ENCODE measurements around the gene GJB2. TPM values are rescaled to one million over a fixed set of nuclear protein-coding genes. Genes with fewer than 3 reads are reported as not detected.

GJB2 gene
- total and polyA plus RNA-seq, 2 of the 8 experiments (the other 6 are each of a cell fraction or from before 2014, with no cell fraction given): 0.20 to 0.21 TPM

- Histone ChIP-seq H3K4me1 (replicated peaks in 1 of 4; ENCODE audit: control insufficient read depth in 3 of 4, insufficient read depth in 4 of 4, low read length in 3 of 4) (no peaks in the 10 kb centered on the region), H3K9me3 (ENCODE audit: insufficient read depth in 2 of 2, low read depth in 1 of 2, low read length in 1 of 2) (no peaks in the 10 kb centered on the region), H3K4ac (replicated peaks; ENCODE audit: insufficient read length, low read depth, low read length) (no peak overlapping the region), H3K79me2 (ENCODE audit: control insufficient read depth in 1 of 2, insufficient read depth in 2 of 2, low read length in 2 of 2) (no peaks in the 10 kb centered on the region), H2BK20ac (ENCODE audit: low read length) (no peak overlapping the region), H3K79me1 (ENCODE audit: low read depth, low read length) (no peaks in the 10 kb centered on the region), H3K23ac (ENCODE audit: insufficient read length) (no peak overlapping the region), H3K56ac (replicated peaks; ENCODE audit: insufficient read length, low read depth, low read length) (no peak overlapping the region), H2BK12ac (ENCODE audit: low read depth, low read length) (no peak overlapping the region), H3K18ac (ENCODE audit: extremely low read depth, low read length) (no peak overlapping the region), H4K5ac (ENCODE audit: insufficient read length, low read depth, low read length) (no peak overlapping the region), H3K14ac (ENCODE audit: insufficient read length) (no peak overlapping the region), H3K27me3 (replicated peaks in 1 of 4; ENCODE audit: control insufficient read depth in 3 of 4, extremely low read depth in 1 of 4, insufficient read depth in 3 of 4, low read length in 3 of 4) (peaks cover 6 to 18% (median 18%) of the 10 kb centered on the region in 4 experiments), H2AFZ (ENCODE audit: low read length) (no peak overlapping the region), H3K27ac (ENCODE audit: low read depth, low read length) (no peak overlapping the region), H3K4me3 (ENCODE audit: extremely low read depth in 1 of 4, insufficient read depth in 2 of 4, low read depth in 3 of 4, low read length in 4 of 4) (no peak overlapping the region), H2BK5ac (ENCODE audit: low read depth, low read length) (no peak overlapping the region), H3K23me2 (ENCODE audit: low read depth, low read length) (no peaks in the 10 kb centered on the region), H4K91ac (replicated peaks; ENCODE audit: insufficient read length, low read length) (no peak overlapping the region), H2AK5ac (ENCODE audit: low read depth, low read length) (no peak overlapping the region), H4K20me1 (replicated peaks in 1 of 2; ENCODE audit: control insufficient read depth in 1 of 2, insufficient read depth in 2 of 2, low read length in 2 of 2) (no peaks in the 10 kb centered on the region), H3K4me2 (ENCODE audit: insufficient read depth in 1 of 2, low read depth in 2 of 2, low read length in 2 of 2) (no peak overlapping the region), H3K36me3 (ENCODE audit: control insufficient read depth in 2 of 4, insufficient read depth in 4 of 4, low read length in 3 of 4) (no peaks in the 10 kb centered on the region), H2BK15ac (ENCODE audit: low read length) (no peak overlapping the region), H4K8ac (ENCODE audit: extremely low read depth, insufficient read depth, low read length) (no peak overlapping the region), H2BK120ac (replicated peaks; ENCODE audit: low read depth, low read length) (no peak overlapping the region), H3K9ac (replicated peaks in 1 of 4; ENCODE audit: extremely low read depth in 1 of 4, low read depth in 3 of 4, low read length in 3 of 4) (no peak overlapping the region)
- no peak for FAIRE-seq
- WGBS, 2 experiments (ENCODE audit: extremely low coverage in 1 of 2, insufficient coverage in 1 of 2, insufficient read length in 1 of 2, insufficient replicate concordance in 2 of 2, low coverage in 1 of 2, low lambda C conversion rate in 2 of 2, missing lambda C conversion rate in 1 of 2): 71% methylated on average over 12 of the region's 12 CpGs; no CpG with 5 or more reads in 1 of the 2 experiments
- ChIA-PET POLR2A (ENCODE audit: partially characterized antibody) (no interaction called here), CTCF (ENCODE audit: partially characterized antibody) (interaction anchor here (0.6 to 2.2 kb wide), 6 partner anchors 9 to 304 kb away, joined by 4 to 8 read pairs (median 5); partner anchors contain the start of gene GJA3)
- DNase-seq (ENCODE audit: low read depth in 1 of 2, low spot score in 2 of 2): no peak
- TF ChIP-seq BCL11A (IDR thresholded peaks at IDR 0.05; ENCODE audit: low read depth in 2 of 2, low read length in 2 of 2): no peak
- TF ChIP-seq SP1 (IDR thresholded peaks at IDR 0.05; ENCODE audit: low read depth, low read length): no peak
- no peak for TF ChIP-seq CEBPB (IDR thresholded peaks at IDR 0.05; ENCODE audit: low read depth, low read length)
- TF ChIP-seq, protein P1, sequence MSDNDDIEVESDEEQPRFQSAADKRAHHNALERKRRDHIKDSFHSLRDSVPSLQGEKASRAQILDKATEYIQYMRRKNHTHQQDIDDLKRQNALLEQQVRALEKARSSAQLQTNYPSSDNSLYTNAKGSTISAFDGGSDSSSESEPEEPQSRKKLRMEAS (IDR thresholded peaks at IDR 0.05): no peak
- no peak for TF ChIP-seq PHF8 (conservative IDR thresholded peaks at IDR 0.05; ENCODE audit: low read depth, low read length)
- TF ChIP-seq GTF2F1 (IDR thresholded peaks at IDR 0.05; ENCODE audit: borderline replicate concordance, low read depth, low read length): no peak
- TF ChIP-seq KDM4A (IDR thresholded peaks at IDR 0.05; ENCODE audit: low read depth, low read length, severe bottlenecking): no peak
- TF ChIP-seq SUZ12 (IDR thresholded peaks at IDR 0.05; ENCODE audit: low read length): no peak
- no peak for TF ChIP-seq CHD2 (IDR thresholded peaks at IDR 0.05; ENCODE audit: low read length)
- no peak for TF ChIP-seq ATF3 (IDR thresholded peaks at IDR 0.05; ENCODE audit: insufficient read depth, low read depth, low read length)
- TF ChIP-seq SIX5 (IDR thresholded peaks at IDR 0.05; ENCODE audit: low read depth, low read length): no peak
- no peak for TF ChIP-seq KDM5A (IDR thresholded peaks at IDR 0.05; ENCODE audit: low read length)
- TF ChIP-seq NANOG (IDR thresholded peaks at IDR 0.05; ENCODE audit: insufficient read depth, low read depth, low read length, poor library complexity, severe bottlenecking): no peak
These were observed 7.2 kb downstream of the GJB2 start for GRCh38 chr13:20185366-20186056.
